Regular cardiac myocyte (primary cell): ENCODE results near the gene GOLGA7B. TPM values are rescaled to one million over a fixed set of nuclear protein-coding genes. Genes with fewer than 3 reads are reported as not detected.

Experiments used
- total RNA-seq: library from RNA; depleted of rRNA; stranded (reverse); fragments of >200 nt; gene quantifications from 2 replicates; pipeline ENCODE4 v1.2.3, GENCODE V29; 2014

The GOLGA7B gene
- under 0.01 TPM in 1 of 2 replicates, not detected in the other for total RNA-seq

GRCh38 chr10:97849687-97850402 is at the start of gene GOLGA7B:
GOLGA7B (plus strand) TSS chr10:97849843; CDS start chr10:97850304, 461 bp downstream.

Other genes with a start within 250 kb of the GOLGA7B start
- gene MORN4, start 216.3 kb upstream of the GOLGA7B start, total RNA-seq: 3.7 and 5.8 TPM in 2 replicates
- gene PI4K2A, start 209.2 kb upstream of the GOLGA7B start, total RNA-seq: 20.1 and 21.4 TPM in 2 replicates
- 15.3 and 27.6 TPM in 2 replicates for gene AVPI1, start 162.6 kb upstream of the GOLGA7B start, total RNA-seq
- 15.5 and 22.8 TPM in 2 replicates for gene MARVELD1, start 136.1 kb upstream of the GOLGA7B start, total RNA-seq
- gene ZFYVE27, start 112.7 kb upstream of the GOLGA7B start, total RNA-seq: 21.3 and 29.6 TPM in 2 replicates
- gene SFRP5, start 77.8 kb upstream of the GOLGA7B start, total RNA-seq: not detected in 2 replicates
- under 0.01 and 0.28 TPM in 2 replicates for gene CRTAC1, start 180.8 kb downstream of the GOLGA7B start, total RNA-seq